Measurements from ENCODE around the gene ADAM11. TPM values are rescaled to one million over a fixed set of nuclear protein-coding genes. Genes with fewer than 3 reads are reported as not detected.

The ADAM11 gene
- total RNA-seq, 2 donors from 2014 or later: 6.8 to 19.9 TPM

GRCh38 chr17:44797802-44798201, 39.0 kb downstream of the ADAM11 start:
- Histone ChIP-seq H3K4me3 (peak overlapping the region in 1 of 2 donors; percentile 32), H3K9me3 (no peaks in the 10 kb centered on the region), H3K4me1 (peaks cover 0 to 64% of the 10 kb centered on the region in 2 donors), H3K36me3 (no peaks in the 10 kb centered on the region), H3K27ac (peak overlapping the region; percentile 81 to 90), H3K27me3 (no peaks in the 10 kb centered on the region)
- TF ChIP-seq, protein P1, sequence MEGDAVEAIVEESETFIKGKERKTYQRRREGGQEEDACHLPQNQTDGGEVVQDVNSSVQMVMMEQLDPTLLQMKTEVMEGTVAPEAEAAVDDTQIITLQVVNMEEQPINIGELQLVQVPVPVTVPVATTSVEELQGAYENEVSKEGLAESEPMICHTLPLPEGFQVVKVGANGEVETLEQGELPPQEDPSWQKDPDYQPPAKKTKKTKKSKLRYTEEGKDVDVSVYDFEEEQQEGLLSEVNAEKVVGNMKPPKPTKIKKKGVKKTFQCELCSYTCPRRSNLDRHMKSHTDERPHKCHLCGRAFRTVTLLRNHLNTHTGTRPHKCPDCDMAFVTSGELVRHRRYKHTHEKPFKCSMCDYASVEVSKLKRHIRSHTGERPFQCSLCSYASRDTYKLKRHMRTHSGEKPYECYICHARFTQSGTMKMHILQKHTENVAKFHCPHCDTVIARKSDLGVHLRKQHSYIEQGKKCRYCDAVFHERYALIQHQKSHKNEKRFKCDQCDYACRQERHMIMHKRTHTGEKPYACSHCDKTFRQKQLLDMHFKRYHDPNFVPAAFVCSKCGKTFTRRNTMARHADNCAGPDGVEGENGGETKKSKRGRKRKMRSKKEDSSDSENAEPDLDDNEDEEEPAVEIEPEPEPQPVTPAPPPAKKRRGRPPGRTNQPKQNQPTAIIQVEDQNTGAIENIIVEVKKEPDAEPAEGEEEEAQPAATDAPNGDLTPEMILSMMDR (IDR thresholded peaks at IDR 0.05): no peak
- no peak for DNase-seq (ENCODE audit: low spot score)

DNA sequence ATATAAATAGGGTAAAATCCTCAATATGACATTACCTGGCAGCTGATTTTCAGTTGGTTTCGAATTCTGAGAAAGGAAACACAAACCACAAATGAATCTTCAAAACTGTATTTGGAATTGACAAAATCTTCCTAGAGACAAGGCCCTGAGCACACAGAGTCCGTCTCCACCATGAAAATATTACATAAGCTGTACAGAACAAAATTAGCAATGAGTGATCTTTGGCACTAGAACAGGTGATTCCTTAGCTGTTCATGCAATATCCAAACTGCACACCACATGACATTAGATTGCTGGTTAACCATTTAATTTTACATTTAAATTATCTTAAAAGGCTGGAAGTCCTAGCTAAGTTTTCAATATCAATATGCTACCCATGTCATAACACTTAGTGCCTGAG, 39.6 kb downstream of the ADAM11 start:
- peaks cover 0 to 67% of the 10 kb centered on the region in 2 donors for H3K4me1 ChIP-seq

DNA sequence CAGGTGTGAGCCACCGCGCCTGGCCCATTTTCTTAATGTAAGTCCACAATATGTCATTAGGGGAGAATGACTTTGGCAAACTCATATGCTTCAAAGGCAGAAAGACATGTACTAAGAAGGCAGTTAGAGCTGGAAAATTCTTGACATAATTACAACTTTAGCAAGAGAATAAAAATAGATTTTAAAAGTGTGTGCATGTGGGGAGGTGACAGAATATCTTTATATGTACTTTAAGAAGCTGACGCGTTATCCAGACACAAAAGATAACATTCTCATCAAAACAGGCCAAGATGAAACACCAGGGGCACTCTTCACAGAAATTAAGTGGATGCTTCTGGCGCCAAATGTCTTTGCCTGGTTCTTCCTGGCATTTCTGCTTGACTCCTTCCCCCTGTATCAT, 43.1 kb downstream of the ADAM11 start:
- Histone ChIP-seq H3K27ac (peak overlapping the region; percentile 75 to 90), H3K36me3 (peaks cover 27% of the 10 kb centered on the region), H3K9me3 (no peaks in the 10 kb centered on the region), H3K4me1 (peaks cover 0 to 53% of the 10 kb centered on the region in 2 donors), H3K27me3 (no peaks in the 10 kb centered on the region), H3K4me3 (no peak overlapping the region)
- no peak for DNase-seq (ENCODE audit: low spot score)
- TF ChIP-seq, protein P1 (IDR thresholded peaks at IDR 0.05): no peak

More for the DNA sequence above, 39.6 kb downstream of the ADAM11 start:
- peaks cover 3% of the 10 kb centered on the region for H3K36me3 ChIP-seq
- H3K27me3 ChIP-seq: no peaks in the 10 kb centered on the region
- H3K4me3 ChIP-seq: peak overlapping the region in 1 of 2 donors; percentile 11
- DNase-seq (ENCODE audit: low spot score): no peak
- H3K27ac ChIP-seq: peak overlapping the region; percentile 81 to 90
- H3K9me3 ChIP-seq: no peaks in the 10 kb centered on the region
- TF ChIP-seq, protein P1 (IDR thresholded peaks at IDR 0.05): no peak

DNA sequence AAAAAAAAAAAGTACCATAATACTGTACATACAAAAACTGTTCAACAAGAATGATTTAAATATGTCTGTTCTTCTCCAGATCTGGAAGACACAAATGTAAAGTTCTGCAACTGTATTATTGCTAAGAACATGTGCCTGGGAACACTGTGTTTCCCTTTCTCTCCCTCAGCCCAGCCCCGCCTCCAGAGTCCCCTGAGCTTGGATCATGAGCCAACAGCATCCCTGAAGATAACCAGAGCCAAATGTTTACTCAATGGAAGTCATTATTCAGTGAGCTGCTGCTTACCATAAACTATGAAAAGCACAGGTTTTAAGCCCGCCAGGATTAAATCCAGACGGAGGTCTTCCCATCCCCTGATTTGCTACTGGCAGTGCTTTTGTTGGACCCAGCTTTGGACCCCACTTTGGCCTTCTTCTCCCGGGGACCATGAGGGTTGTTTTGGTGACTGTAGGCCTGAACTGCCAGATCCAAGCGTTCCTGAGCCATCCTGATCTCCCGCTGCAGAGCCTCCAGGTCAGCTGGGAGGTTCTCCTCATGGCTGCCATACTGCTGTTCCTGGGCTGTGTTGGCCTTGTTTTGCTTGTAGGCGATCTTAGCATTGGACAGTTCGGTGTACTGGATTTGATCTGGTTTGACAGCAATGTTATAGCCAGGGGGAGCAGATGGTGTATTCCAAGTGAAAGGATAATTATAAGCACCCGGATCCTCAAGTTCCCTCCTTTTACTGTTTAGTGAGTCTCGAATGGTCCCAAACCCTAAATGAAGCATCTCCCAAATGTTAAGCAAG, 45.7 kb downstream of the ADAM11 start:
- TF ChIP-seq, protein P1 (IDR thresholded peaks at IDR 0.05): no peak
- no peak for DNase-seq (ENCODE audit: low spot score)
- no peak overlapping the region for H3K4me3 ChIP-seq
- H3K27me3 ChIP-seq: no peaks in the 10 kb centered on the region
- peaks cover 0 to 43% of the 10 kb centered on the region in 2 donors for H3K4me1 ChIP-seq
- H3K27ac ChIP-seq: peak overlapping the region; percentile 75 to 90
- no peaks in the 10 kb centered on the region for H3K9me3 ChIP-seq
- H3K36me3 ChIP-seq: peaks cover 28% of the 10 kb centered on the region

DNA sequence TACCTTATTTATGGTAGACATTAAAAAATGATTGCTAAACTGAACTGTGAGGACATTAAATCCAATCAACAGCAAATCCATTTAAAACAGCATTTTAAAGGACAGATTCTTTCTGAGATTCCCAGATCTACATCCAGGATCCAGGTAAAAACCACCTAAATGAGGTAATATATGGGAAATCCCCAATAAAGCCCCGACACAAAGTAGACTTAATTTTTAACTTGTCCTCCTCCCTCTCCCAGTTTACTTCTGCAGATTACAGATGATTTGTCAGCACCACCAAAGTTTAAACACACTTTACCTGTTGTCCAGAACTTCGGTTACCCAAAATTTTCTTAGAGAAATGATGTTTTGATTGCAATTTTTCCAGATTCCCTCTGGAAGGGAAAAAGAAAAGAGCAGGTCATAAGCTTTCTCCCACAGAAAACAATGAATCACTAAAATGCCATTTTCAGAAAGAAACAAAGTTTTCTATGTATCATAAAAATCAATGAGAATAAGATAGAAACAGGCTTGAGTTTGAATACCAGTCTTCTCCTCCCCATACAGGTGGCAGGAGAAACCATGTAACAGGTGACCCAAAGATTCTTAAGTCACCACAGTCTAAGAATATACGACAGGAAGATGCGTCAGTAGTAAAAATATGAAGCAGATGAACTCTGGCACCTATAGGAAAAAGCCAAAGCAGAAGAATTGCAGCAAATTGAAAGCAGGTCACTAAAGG, 48.5 kb downstream of the ADAM11 start:
- Histone ChIP-seq H3K36me3 (peaks cover 28% of the 10 kb centered on the region), H3K27me3 (no peaks in the 10 kb centered on the region), H3K4me1 (peaks cover 0 to 43% of the 10 kb centered on the region in 2 donors), H3K9me3 (no peaks in the 10 kb centered on the region), H3K27ac (peak overlapping the region in 1 of 2 donors; percentile 90), H3K4me3 (no peak overlapping the region)
- TF ChIP-seq, protein P1 (IDR thresholded peaks at IDR 0.05): no peak
- DNase-seq (ENCODE audit: low spot score): no peak

Data from right atrium auricular region (tissue), 2 donors.